MM.1S (cell line): ENCODE measurements around the gene SCGB3A1.

Source experiments
- CTCF ChIP-seq: fragments of 300-600 bp; sonication (generic); IDR thresholded peaks from 2 replicates; pipeline ENCODE4 v1.5.1; 2016; ENCODE audit warnings: antibody characterized with exemption, low read length, mixed read lengths
- EZH2 ChIP-seq: fragments of 300-600 bp; sonication (generic); optimal IDR thresholded peaks from 2 replicates; pipeline ENCODE3; 2017; ENCODE audit warnings: low read depth, mild to moderate bottlenecking, antibody characterized with exemption, low read length, mixed read lengths
- EZH2phosphoT487 ChIP-seq: fragments of 300-600 bp; sonication (generic); IDR thresholded peaks from 2 replicates; pipeline ENCODE4 v1.6.1; 2018; ENCODE audit warnings: antibody characterized with exemption, low read length

DNA sequence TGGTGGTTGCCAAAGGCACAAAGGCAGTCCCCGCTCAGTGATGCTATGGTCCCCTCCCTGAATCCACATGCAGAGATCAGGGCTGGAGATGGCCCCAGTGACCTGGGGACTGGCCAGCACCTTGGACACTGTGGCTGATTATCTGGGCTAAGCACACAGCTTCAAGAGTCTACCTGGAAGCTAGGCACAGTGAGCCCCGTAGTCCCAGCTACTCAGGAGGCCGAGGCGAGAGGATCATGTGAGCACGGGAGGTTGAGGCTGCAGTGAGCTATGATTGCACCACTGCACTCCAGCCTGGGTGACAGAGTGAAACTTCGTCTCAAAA is 8.3 kb upstream of the SCGB3A1 start:
- TF ChIP-seq CTCF, result no peak
- TF ChIP-seq EZH2, result no peak
- TF ChIP-seq EZH2phosphoT487, result no peak
